H9 (cell line): ENCODE results near the gene ZNF358. TPM values are rescaled to one million over a fixed set of nuclear protein-coding genes. Genes with fewer than 3 reads are reported as not detected.

Source experiments
- DNase-seq: peaks from one replicate; pipeline ENCODE4 v3.0.0-alpha.2; 2017
- H2AFZ ChIP-seq: one replicate; pipeline ENCODE4 v1.6.1; 2013; ENCODE audit warnings: mild to moderate bottlenecking, low read length, control low read depth, moderate library complexity
- H2AK5ac ChIP-seq: 2 replicates; pipeline ENCODE4 v1.6.1; 2013; ENCODE audit warnings: low read length, control low read depth, mixed read lengths; ENCODE audit not compliant: insufficient read length
- H2BK120ac ChIP-seq: one replicate; pipeline ENCODE4 v1.6.1; 2013; ENCODE audit warnings: low read depth, mild to moderate bottlenecking, low read length, control low read depth, inconsistent platforms; ENCODE audit not compliant: poor library complexity, severe bottlenecking
- H2BK12ac ChIP-seq: 2 replicates; pipeline ENCODE4 v1.6.1; 2013; ENCODE audit warnings: low read length, control low read depth, mixed read lengths, low read depth; ENCODE audit not compliant: insufficient read length
- H2BK15ac ChIP-seq: 2 replicates; pipeline ENCODE4 v1.6.1; 2013; ENCODE audit warnings: low read depth, low read length, control low read depth
- H2BK20ac ChIP-seq: one replicate; pipeline ENCODE4 v1.6.1; 2013; ENCODE audit warnings: low read depth, mild to moderate bottlenecking, low read length, control low read depth, inconsistent platforms; ENCODE audit not compliant: poor library complexity, severe bottlenecking
- H2BK5ac ChIP-seq: 2 replicates; pipeline ENCODE4 v1.6.1; 2013; ENCODE audit warnings: low read length, control low read depth, mixed read lengths; ENCODE audit not compliant: insufficient read length
- H3K14ac ChIP-seq: 2 replicates; pipeline ENCODE4 v1.6.1; 2013; ENCODE audit warnings: low read length, control low read depth; ENCODE audit not compliant: insufficient read depth
- H3K18ac ChIP-seq: 2 replicates; pipeline ENCODE4 v1.6.1; 2013; ENCODE audit warnings: low read depth, mild to moderate bottlenecking, mixed read lengths, low read length, control low read depth; ENCODE audit not compliant: insufficient read length
- H3K23ac ChIP-seq: 2 replicates; pipeline ENCODE4 v1.6.1; 2013; ENCODE audit warnings: low read length, control low read depth, mixed read lengths, low read depth; ENCODE audit not compliant: insufficient read length
- H3K23me2 ChIP-seq: 2 replicates; pipeline ENCODE4 v1.6.1; 2013; ENCODE audit warnings: low read depth, mild to moderate bottlenecking, mixed read lengths, low read length, control low read depth; ENCODE audit not compliant: insufficient read length, poor library complexity, severe bottlenecking
- H3K27ac ChIP-seq: 2 replicates; pipeline ENCODE4 v1.5.1; 2013; ENCODE audit warnings: low read length, control low read depth, mixed read lengths, low read depth; ENCODE audit not compliant: insufficient read length
- H3K27me3 ChIP-seq: 2 replicates; pipeline ENCODE4 v1.6.1; 2013; ENCODE audit warnings: low read length, control low read depth, inconsistent platforms; ENCODE audit not compliant: insufficient read depth
- H3K4ac ChIP-seq: 2 replicates; pipeline ENCODE4 v1.6.1; 2013; ENCODE audit warnings: low read depth, mild to moderate bottlenecking, control low read depth, inconsistent platforms, low read length, moderate library complexity
- H3K4me1 ChIP-seq: 2 replicates; pipeline ENCODE4 v1.6.1; 2013; ENCODE audit warnings: low read length, control low read depth, inconsistent platforms; ENCODE audit not compliant: insufficient read depth
- H3K4me2 ChIP-seq: 2 replicates; pipeline ENCODE4 v1.6.1; 2013; ENCODE audit warnings: low read length, control low read depth, mixed read lengths; ENCODE audit not compliant: insufficient read length, insufficient read depth
- H3K56ac ChIP-seq: 2 replicates; pipeline ENCODE4 v1.6.1; 2013; ENCODE audit warnings: low read depth, mild to moderate bottlenecking, mixed read lengths, low read length, control low read depth; ENCODE audit not compliant: insufficient read length
- H3K79me1 ChIP-seq: 2 replicates; pipeline ENCODE4 v1.6.1; 2013; ENCODE audit warnings: low read depth, mild to moderate bottlenecking, moderate library complexity, low read length, control low read depth, inconsistent platforms; ENCODE audit not compliant: insufficient read depth, poor library complexity, severe bottlenecking
- H3K79me2 ChIP-seq: 2 replicates; pipeline ENCODE4 v1.6.1; 2013; ENCODE audit warnings: low read length, control low read depth, inconsistent platforms; ENCODE audit not compliant: insufficient read depth
- H3K9ac ChIP-seq: 2 replicates; pipeline ENCODE4 v1.6.1; 2013; ENCODE audit warnings: low read length, control low read depth, mixed read lengths; ENCODE audit not compliant: insufficient read length; ENCODE audit errors: extremely low read depth
- H3K9me3 ChIP-seq: one replicate; pipeline ENCODE4 v1.6.1; 2013; ENCODE audit warnings: low read depth, low read length, inconsistent platforms; ENCODE audit not compliant: control insufficient read depth
- H3T11ph ChIP-seq: one replicate; pipeline ENCODE4 v1.6.1; 2013; ENCODE audit warnings: mild to moderate bottlenecking, low read length, control low read depth, inconsistent platforms
- H4K20me1 ChIP-seq: one replicate; pipeline ENCODE4 v1.6.1; 2013; ENCODE audit not compliant: control insufficient read depth, insufficient read length, insufficient read depth
- H4K5ac ChIP-seq: 2 replicates; pipeline ENCODE4 v1.6.1; 2013; ENCODE audit warnings: low read depth, mild to moderate bottlenecking, mixed read lengths, low read length, control low read depth; ENCODE audit not compliant: insufficient read length
- H4K8ac ChIP-seq: replicated peaks from 2 replicates; pipeline ENCODE4 v1.6.1; 2013; ENCODE audit warnings: low read length, control low read depth, mixed read lengths, low read depth; ENCODE audit not compliant: insufficient read length
- H4K91ac ChIP-seq: 2 replicates; pipeline ENCODE4 v1.6.1; 2013; ENCODE audit warnings: low read depth, mild to moderate bottlenecking, moderate library complexity, mixed read lengths, low read length, control low read depth; ENCODE audit not compliant: insufficient read length
- H3K27ac Mint-ChIP-seq, 3 experiments: 2 replicates in 2 of 3; 3 replicates in 1 of 3; pipeline ENCODE4 v1.8.0; 2020 to 2021; ENCODE audit warnings: mixed read lengths in 3 of 3, mild to moderate bottlenecking in 1 of 3, moderate library complexity in 1 of 3
- H3K27me3 Mint-ChIP-seq: 2 replicates; pipeline ENCODE4 v1.8.0; 2021; ENCODE audit warnings: low read depth, mild to moderate bottlenecking, moderate library complexity, mixed read lengths
- H3K36me3 Mint-ChIP-seq, 3 experiments: 2 replicates in 2 of 3; 3 replicates in 1 of 3; pipeline ENCODE4 v1.8.0; 2020 to 2021; ENCODE audit warnings: low read depth in 3 of 3, mixed read lengths in 3 of 3; ENCODE audit not compliant: insufficient read depth in 1 of 3
- H3K4me1 Mint-ChIP-seq, 2 experiments: 2 replicates each; pipeline ENCODE4 v1.8.0; 2020; ENCODE audit warnings: mixed read lengths in 2 of 2
- H3K4me3 Mint-ChIP-seq, 2 experiments: 2 replicates in 1 of 2; 3 replicates in 1 of 2; pipeline ENCODE4 v1.8.0; 2020 to 2021; ENCODE audit warnings: mild to moderate bottlenecking in 2 of 2, mixed read lengths in 2 of 2, moderate library complexity in 1 of 2
- H3K9me3 Mint-ChIP-seq, 2 experiments: 2 replicates in 1 of 2; 3 replicates in 1 of 2; pipeline ENCODE4 v1.8.0; 2020; ENCODE audit warnings: mild to moderate bottlenecking in 2 of 2, mixed read lengths in 2 of 2, moderate library complexity in 1 of 2
- CTCF ChIP-seq: fragments of 200-600 bp; sonication (generic); conservative IDR thresholded peaks from 3 replicates; pipeline ENCODE4 v1.8.0; 2021; ENCODE audit warnings: antibody characterized with exemption, mild to moderate bottlenecking
- WGBS: extraction: QIAGEN DNeasy Blood & Tissue Kit; methylation state at CpG from one replicate; pipeline ENCODE4 v1.1.7; 2013; ENCODE audit warnings: missing lambda C conversion rate, low lambda C conversion rate, mixed read lengths; ENCODE audit not compliant: insufficient read length; ENCODE audit errors: extremely low coverage; 5-methylcytosine and 5-hydroxymethylcytosine counted together
- total RNA-seq: library from RNA; stranded (reverse); gene quantifications from 2 replicates; pipeline ENCODE4 v1.2.1, GENCODE V29; 2021

ZNF358 gene
- total RNA-seq, 1 experiment from 2014 or later: 40.5 TPM

GRCh38 chr19:7492558-7492957, 23.3 kb upstream of the ZNF358 start:
- no peaks in the 10 kb centered on the region for H3K9me3 Mint-ChIP-seq

More at GRCh38 chr19:7492558-7492957, 23.3 kb upstream of the ZNF358 start:
- no peak overlapping the region for H3K27ac Mint-ChIP-seq
- no peak overlapping the region for H3K4me3 Mint-ChIP-seq
- no CpG with 5 or more reads among the region's 11 CpGs for WGBS
- Histone ChIP-seq H3K9ac (no peak overlapping the region), H3K27ac (no peak overlapping the region), H3K79me1 (no peaks in the 10 kb centered on the region), H2BK5ac (no peak overlapping the region), H4K91ac (no peak overlapping the region), H2BK20ac (no peak overlapping the region), H3K18ac (no peak overlapping the region), H3T11ph (no peak overlapping the region), H3K23ac (no peak overlapping the region), H4K20me1 (no peaks in the 10 kb centered on the region), H3K14ac (no peak overlapping the region), H3K9me3 (no peaks in the 10 kb centered on the region), H3K23me2 (peaks cover 3% of the 10 kb centered on the region), H2AK5ac (no peak overlapping the region), H4K8ac (no peak overlapping the region), H3K4me2 (no peak overlapping the region), H2BK15ac (no peak overlapping the region), H4K5ac (no peak overlapping the region), H3K4ac (no peak overlapping the region), H3K56ac (no peak overlapping the region), H3K4me1 (peaks cover 5% of the 10 kb centered on the region; the same call in 1 of the 2 replicates), H3K79me2 (no peaks in the 10 kb centered on the region), H2BK12ac (no peak overlapping the region), H2BK120ac (no peak overlapping the region), H3K27me3 (no peaks in the 10 kb centered on the region), H2AFZ (no peak overlapping the region)
- DNase-seq: no peak
- TF ChIP-seq CTCF: no peak
- no peaks in the 10 kb centered on the region for H3K36me3 Mint-ChIP-seq
- H3K4me1 Mint-ChIP-seq: peaks cover 11 to 19% of the 10 kb centered on the region in 2 experiments
- H3K27me3 Mint-ChIP-seq: peaks cover 15% of the 10 kb centered on the region
